HUDEP-2 (cell line): ENCODE measurements around the gene KRT6B.

Source experiments
- DNase-seq, 76 experiments: peaks; one replicate each; lab custom pipeline; 2025; ENCODE audit not compliant: unreplicated experiment in 76 of 76; lab: John Stamatoyannopoulos, UW

Gene KRT6B

GRCh38 chr12:52437508-52437907 lies 14.4 kb downstream of the KRT6B start:
- DNase-seq, result no peak

DNA sequence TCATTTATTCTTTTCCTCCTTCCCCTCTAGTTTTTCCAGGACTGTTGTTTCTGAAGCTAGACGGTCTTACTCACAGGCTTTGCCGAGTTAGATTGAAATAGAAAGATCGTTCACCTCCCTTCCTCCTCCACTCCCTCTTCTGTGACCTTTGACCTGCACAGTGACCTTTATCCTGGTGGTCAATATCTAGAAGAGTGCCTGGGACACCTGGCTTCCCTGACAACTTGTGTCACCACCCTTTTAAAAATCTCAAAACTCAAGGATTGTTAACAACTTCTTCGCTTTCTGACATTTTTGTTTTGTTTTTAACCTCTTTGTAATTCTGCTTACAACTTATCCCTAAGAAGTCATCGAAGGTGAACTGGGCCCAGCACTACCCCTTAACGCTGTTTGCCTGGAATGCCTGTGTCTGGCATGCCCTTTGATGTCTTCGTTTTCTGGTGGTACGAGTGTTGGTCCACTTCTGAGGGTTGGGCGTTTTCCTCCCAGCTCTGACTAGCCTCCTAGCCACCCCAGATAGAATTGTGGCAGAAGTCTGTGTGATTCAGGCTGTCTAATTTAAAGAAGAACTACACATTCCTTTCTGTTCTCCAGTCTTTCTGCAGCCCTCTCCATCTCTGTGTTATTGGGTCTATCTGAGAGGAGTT lies 15.0 kb downstream of the KRT6B start:
- DNase-seq, result no peak

- no peak for DNase-seq
These were observed 15.7 kb downstream of the KRT6B start for GRCh38 chr12:52436000-52436827.

GRCh38 chr12:52435659-52435999 lies 16.3 kb downstream of the KRT6B start:
- no peak for DNase-seq

DNA sequence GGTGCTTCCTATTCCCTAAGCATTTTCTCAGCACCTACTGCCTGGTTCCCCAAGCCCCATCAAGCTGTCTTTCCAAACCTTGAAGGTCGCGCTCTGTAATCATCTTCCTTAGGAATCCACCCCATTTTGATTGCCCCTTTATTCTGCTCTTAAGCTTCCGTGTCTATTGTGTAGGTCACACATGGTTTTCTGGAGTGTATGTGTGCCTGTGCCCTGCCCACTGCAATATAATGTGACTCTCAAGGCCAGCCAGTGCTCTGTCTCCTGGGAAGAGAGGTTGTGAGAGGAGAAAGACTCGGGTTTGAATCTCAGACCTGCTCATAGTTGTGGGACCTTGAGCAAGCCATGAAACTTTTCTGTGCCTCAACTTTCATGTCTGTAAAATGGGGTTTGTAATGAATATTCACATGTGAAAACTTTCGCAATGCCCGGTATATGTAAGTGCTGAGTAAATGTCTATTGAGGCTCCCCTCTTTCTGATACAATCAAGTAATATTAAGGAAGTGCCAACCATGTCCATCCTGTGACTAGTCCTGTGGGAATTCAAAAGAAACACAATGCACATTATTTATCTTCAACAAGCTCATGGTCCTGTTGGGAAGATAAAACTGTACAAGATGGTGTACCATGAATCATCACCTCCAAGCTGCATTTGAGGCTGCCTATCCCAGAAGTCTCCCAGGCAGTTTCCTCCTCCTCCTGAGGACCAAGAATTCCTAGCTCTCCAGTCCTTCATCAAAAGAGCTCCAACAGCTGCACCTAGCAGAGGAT lies 17.0 kb downstream of the KRT6B start:
- no peak for DNase-seq

DNA sequence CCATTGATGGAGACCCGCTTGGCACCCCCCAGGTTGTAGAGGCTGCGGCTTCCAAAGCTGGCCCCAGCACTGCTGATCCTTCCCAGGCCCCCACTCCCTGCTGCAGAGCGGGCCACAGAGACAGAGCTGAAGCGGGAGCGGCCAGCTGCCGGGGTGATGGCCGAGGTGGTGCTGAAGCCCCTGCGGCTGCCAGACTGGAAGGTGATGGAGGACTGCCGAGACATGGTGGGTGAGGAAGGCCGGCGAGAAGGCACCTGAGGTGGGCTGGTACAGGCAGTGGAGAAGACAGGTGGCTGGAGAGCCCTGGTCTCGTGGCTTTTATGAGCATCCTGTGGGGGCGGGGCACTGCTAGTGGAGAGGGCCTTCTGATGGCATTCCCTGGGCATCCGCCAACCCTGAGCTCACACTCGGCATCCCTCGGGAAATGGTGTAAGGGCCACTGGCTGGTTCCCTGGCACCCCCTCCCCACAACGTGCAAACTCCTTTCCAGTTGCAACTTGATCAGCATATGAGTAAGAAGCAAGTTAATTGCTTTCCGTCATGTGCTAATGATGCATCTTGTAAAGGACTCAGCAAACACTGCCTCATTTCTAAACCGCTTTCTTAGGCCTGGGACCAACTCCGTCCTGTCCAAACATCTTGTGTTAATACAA lies 17.7 kb downstream of the KRT6B start, which contains the start of gene KRT75:
TSS of gene KRT75 (minus strand) at position 291 of the 653 bp plus-strand sequence. CDS start at position 224, 67 bp downstream.
- no peak for DNase-seq

- no peak for DNase-seq
These were observed 18.4 kb downstream of the KRT6B start for GRCh38 chr12:52433501-52434080.

DNA sequence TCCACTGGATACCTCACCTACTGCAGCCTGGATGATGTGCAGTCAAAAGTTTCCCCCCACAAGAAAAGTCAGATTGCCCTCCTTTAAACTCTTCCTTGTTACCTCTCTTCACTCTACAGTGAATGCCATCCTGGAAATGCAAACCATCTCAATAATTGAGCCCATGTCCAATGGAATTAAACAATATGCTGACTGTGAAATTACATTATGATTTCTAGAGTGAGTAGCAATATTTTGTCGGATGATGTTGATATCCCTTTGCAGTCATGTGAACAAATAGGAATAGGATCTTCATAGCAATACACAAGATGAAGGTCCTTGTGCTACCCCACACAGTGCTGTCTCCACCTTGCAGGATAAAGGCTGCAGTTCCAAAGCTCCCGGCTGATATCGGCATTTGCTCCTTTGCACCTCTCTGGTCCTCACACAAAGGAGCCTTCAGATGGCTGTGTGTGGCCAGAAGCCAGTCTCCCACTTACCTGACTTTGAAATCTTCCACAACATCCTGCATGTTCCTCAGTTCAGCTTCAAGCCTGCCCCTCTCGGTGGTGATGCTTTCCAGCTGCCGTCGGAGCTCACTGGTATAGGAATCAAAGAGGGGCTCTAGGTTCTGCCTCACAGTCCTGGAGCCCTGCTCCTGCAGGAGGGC lies 19.3 kb downstream of the KRT6B start:
- no peak for DNase-seq

- DNase-seq, result no peak
These were observed 23.8 kb downstream of the KRT6B start for GRCh38 chr12:52428121-52428520.

- no peak for DNase-seq
These were observed 24.9 kb downstream of the KRT6B start for GRCh38 chr12:52427083-52427482.

GRCh38 chr12:52426034-52426433 lies 25.9 kb downstream of the KRT6B start:
- no peak for DNase-seq

DNA sequence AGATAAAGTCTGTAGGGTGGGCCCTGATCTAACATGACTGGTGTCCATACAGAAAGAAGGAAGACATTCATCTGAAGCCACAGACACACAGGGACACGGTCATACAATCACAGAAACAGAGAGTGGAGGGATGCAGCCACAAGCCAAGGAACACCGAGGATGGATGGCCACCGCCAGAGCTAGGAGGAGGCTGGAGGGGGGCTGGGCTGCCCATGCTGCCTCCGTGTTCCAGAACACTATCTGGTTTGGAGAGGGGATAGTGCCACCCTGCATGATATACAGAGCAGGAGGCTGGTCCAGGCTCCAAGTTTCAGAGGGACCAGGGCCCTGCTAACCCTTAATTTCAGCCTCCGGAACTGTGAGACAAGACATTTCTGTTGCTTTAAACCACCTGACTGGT lies 26.5 kb downstream of the KRT6B start:
- no peak for DNase-seq

DNA sequence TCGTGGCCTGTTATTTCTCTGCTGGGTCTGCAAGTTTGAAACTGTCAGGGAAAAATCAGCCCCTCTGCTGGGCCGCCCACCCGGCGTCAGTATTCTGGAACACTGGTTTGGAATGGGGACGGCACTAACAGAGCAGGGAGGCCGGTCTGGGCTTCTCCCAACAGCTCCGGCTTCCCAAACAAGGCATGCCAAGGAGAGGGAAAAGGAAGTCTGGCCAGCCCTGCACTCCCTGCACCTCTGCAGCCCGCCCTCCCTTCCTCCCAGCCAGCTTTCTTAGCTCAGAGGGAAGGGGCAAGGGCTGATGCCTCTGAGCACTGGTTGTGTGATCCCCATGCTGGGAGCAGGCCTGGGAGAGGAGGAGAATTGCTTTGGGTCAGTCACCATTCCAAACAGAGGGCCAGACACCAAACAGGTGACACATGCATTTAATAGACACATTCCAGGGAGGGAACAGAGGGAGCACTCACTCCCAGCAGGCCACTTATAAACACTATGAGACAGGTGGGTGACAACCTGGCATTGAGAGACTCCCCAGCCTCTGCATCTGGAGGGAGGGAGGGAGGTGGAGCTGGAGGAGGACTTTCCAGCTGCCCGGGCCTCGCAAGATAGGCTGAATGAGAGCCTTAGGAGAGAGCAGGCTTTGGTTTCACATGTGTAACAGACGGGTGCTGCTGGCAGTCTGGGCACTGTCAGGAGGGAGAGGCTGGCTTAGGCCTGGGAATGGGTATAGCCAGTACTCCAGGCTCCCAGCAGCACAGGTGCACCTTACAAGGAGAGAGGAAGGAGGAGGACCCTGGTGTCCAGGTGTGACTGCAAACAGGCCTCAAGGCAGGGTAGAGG lies 28.1 kb downstream of the KRT6B start:
- no peak for DNase-seq

GRCh38 chr12:52423035-52423434 lies 28.9 kb downstream of the KRT6B start:
- DNase-seq, result no peak

DNA sequence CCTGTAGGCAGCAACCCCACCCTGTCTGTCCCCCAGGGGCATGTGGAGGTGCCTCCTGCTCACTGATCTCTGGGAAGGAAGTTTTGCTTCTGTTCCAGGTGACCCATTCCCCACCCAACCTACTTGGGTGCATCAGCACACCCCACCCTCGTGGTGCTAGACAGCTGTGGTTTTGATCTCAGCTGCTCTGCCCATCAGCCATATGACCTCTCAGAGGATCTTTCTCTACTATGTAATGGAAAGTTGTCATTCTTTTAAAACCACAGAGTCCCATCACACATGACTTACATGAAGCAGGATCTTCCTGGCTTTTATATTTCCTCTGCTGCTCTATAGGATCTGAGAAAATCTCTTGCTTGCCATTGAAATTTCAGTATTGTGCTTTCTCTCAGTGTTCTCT lies 32.3 kb downstream of the KRT6B start:
- no peak for DNase-seq

DNA sequence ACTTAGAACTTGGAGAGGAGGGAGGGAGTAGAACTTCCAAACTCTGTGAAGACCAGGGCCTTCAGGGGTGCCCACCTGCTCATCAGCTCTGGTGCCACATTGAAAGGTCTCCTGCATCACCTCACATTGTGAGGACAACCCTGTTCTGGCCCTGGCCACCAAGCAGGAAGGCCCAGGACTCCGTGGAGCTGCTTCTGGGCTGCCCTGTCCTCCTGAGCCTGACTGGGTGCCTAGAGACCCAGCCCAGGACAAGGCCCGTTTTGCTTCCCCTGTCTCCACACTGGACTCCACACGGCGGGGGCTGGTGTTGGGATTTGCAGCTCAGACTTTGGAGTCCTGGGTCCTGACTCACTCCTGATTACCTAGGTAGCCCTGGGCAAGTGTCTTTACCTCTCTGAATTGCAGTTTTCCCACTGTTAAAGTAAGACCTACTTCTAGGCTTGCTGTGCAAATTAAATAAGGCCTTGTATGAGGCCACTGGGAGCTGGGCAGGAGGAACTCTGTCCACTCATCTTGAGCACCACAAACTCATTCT lies 33.3 kb downstream of the KRT6B start:
- no peak for DNase-seq

GRCh38 chr12:52417740-52418139 lies 34.2 kb downstream of the KRT6B start:
- DNase-seq, result no peak

DNA sequence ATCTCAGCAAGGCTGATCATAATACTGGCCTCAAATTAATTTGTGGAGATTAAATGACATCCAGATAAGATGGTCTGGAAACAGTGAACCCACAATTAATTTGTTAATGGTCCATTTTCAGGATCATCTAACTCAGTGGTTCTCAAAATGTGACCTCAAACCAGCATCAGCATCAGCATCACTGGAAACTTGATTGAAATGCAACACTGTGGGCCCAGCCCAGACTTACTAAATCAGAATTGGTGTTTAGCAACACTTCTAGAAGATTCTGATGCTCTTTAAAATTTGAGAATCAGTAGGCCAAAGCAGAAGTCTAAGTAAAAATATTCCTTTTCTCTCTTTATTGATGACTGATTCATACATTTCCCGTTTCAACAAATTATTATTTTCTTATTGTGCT lies 35.2 kb downstream of the KRT6B start:
- DNase-seq, result no peak
